Globus pallidus (tissue), 1 donor: ENCODE data around the gene CCT6A.
A peak's percentile ranks its signal among the peaks of the same experiment; 100 is the strongest.
"Not testable (repeated sequence)": the region's sequence is repeated elsewhere in the genome, so short reads cannot be mapped to it uniquely, and the experiment has no call there.

Experiments used
- DNase-seq: peaks from one replicate; pipeline ENCODE4 v3.0.0-alpha.2; 2015; ENCODE audit warnings: low spot score

CCT6A gene

GRCh38 chr7:56051053-56051338 lies 569 bp upstream of the CCT6A start:
- DNase-seq = no peak

- no peak for DNase-seq
These were observed 1.8 kb downstream of the CCT6A start for GRCh38 chr7:56053379-56053778.

GRCh38 chr7:56053993-56054392 lies 2.4 kb downstream of the CCT6A start:
- no peak for DNase-seq

- DNase-seq = no peak
These were observed 10.8 kb downstream of the CCT6A start for GRCh38 chr7:56062382-56062781.

GRCh38 chr7:56063500-56063881 lies 11.9 kb downstream of the CCT6A start:
- no peak for DNase-seq

GRCh38 chr7:56063882-56064625 lies 12.5 kb downstream of the CCT6A start, which contains the start of gene SUMF2:
Gene SUMF2 (plus strand): TSS chr7:56064286. CDS start chr7:56064312, 26 bp downstream.
- peak; percentile 92 for DNase-seq

- not testable (repeated sequence) for DNase-seq
These were observed 14.8 kb downstream of the CCT6A start for GRCh38 chr7:56066376-56066775.

GRCh38 chr7:56074371-56074791 lies 22.8 kb downstream of the CCT6A start:
- peak; percentile 73 for DNase-seq

GRCh38 chr7:56077681-56078080 lies 26.1 kb downstream of the CCT6A start:
- DNase-seq = no peak

GRCh38 chr7:56078196-56078595 lies 26.6 kb downstream of the CCT6A start:
- DNase-seq = no peak

- peak; percentile 91 for DNase-seq
These were observed 28.1 kb downstream of the CCT6A start for GRCh38 chr7:56079450-56080185.

GRCh38 chr7:56080726-56081435 lies 29.3 kb downstream of the CCT6A start:
- DNase-seq = not testable (repeated sequence)

- no peak for DNase-seq
These were observed 30.2 kb downstream of the CCT6A start for GRCh38 chr7:56081626-56082340.

GRCh38 chr7:56083150-56083785 lies 31.7 kb downstream of the CCT6A start:
- DNase-seq = peak; percentile 74

- no peak for DNase-seq
These were observed 35.2 kb downstream of the CCT6A start for GRCh38 chr7:56086761-56087160.

GRCh38 chr7:56087445-56087844 lies 35.9 kb downstream of the CCT6A start:
- DNase-seq = no peak

- peak; percentile 78 for DNase-seq
These were observed 40.0 kb downstream of the CCT6A start for GRCh38 chr7:56091591-56091990.

- not testable (repeated sequence) for DNase-seq
These were observed 40.8 kb downstream of the CCT6A start for GRCh38 chr7:56092388-56092787.

- DNase-seq = peak; percentile 87
These were observed 41.4 kb downstream of the CCT6A start, which contains the start of gene PHKG1 for GRCh38 chr7:56092789-56093531. Gene PHKG1 (minus strand): TSS chr7:56092952. CDS start chr7:56088941, 4,011 bp downstream.

GRCh38 chr7:56097700-56098099 lies 46.1 kb downstream of the CCT6A start:
- no peak for DNase-seq
